Fibroblast of lung (primary cell): ENCODE measurements around the gene PAM.

Experiments
- EZH2 ChIP-seq: IDR thresholded peaks from 2 replicates; pipeline ENCODE4 v1.5.1; 2012; ENCODE audit warnings: low read length, control low read depth, mild to moderate bottlenecking; ENCODE audit errors: missing control alignments
- TF ChIP-seq, protein P1 (sequence below), 2 donors: IDR thresholded peaks in 1 of 2; conservative IDR thresholded peaks in 1 of 2; 1 replicate in 1 of 2; 2 replicates in 1 of 2; pipeline ENCODE4 v1.5.1; 2011 to 2012; ENCODE audit warnings: low read length in 2 of 2, control low read depth in 1 of 2, inconsistent platforms in 1 of 2, low read depth in 1 of 2, mild to moderate bottlenecking in 1 of 2

DNA sequence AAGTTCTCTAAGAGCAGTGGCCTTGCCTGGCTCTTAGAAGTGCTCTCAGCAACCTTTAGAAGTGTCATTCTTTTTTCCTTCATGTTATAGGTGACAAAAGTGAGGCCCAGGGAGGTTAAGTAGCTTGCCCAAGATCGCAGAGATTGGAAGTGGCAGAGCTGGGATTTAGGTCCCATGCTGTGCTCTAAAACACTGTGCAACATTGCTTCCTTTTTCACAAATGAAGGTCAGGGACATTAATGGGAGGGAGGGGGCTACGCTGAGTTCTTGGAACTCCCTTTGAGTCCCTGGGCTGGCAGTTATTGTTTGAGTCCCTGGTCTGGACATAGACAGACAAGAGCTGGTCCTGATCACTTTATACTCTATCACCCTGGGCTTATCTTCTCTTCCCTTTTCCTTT lies 45.3 kb downstream of the PAM start:
- no peak for TF ChIP-seq EZH2
- TF ChIP-seq, protein P1, sequence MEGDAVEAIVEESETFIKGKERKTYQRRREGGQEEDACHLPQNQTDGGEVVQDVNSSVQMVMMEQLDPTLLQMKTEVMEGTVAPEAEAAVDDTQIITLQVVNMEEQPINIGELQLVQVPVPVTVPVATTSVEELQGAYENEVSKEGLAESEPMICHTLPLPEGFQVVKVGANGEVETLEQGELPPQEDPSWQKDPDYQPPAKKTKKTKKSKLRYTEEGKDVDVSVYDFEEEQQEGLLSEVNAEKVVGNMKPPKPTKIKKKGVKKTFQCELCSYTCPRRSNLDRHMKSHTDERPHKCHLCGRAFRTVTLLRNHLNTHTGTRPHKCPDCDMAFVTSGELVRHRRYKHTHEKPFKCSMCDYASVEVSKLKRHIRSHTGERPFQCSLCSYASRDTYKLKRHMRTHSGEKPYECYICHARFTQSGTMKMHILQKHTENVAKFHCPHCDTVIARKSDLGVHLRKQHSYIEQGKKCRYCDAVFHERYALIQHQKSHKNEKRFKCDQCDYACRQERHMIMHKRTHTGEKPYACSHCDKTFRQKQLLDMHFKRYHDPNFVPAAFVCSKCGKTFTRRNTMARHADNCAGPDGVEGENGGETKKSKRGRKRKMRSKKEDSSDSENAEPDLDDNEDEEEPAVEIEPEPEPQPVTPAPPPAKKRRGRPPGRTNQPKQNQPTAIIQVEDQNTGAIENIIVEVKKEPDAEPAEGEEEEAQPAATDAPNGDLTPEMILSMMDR (conservative IDR thresholded peaks at IDR 0.05 in 1 of 2, IDR thresholded peaks at IDR 0.05 in 1 of 2; ENCODE audit: low read depth in 1 of 2, low read length in 2 of 2) = no peak
